NCI-H1417 (cell line): Measurements from ENCODE around the gene UACA.

Experiments
- DNase-seq, 3 experiments: peaks; one replicate each; lab custom pipeline; 2025; lab: John Stamatoyannopoulos, UW

The UACA gene

DNA sequence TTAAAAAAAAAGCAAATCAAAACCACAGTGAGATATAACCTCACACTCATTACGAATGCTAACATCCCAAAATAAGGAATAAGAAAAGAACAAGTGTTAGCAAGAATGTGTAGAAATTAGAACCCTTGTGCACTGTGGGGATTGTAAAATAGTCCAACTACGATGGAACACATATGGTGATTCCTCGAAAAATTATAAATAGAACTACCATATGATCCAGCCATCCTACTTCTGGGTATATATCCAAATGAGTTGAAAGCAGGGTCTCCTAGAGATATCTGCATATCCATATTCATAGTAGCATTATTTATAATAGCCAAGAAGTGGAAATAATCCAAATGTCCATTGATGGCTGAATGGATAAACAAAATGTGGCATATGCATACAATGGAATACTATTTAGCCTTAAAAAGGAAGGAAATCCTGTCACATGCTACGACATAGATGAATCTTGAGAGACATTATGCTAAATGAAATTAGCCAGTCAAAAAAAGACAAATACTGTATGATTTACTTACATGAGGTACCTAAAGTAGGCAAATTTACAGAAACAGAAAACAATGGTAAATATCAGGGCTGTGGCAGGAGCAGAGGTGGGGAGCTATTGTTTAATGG lies 55.6 kb downstream of the UACA start:
- no peak for DNase-seq

DNA sequence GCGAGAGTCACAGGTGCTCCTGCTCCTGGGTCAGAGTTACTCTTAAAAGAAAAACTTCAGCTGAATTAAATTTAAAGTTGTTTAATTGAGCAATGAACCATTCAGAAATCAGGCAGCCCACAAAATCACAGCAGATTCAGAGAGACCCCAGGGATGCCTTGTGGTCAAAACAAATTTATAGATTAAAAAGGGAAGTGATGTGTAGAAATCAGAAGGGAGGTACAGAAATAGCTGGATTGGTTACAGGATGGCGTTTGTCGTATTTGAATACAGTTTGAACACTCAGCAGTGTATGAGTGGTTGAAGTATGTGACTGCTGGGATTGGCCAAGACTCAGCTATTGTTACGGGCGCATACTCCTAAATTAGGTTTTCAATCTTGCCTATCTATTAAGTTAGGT lies 58.6 kb downstream of the UACA start:
- DNase-seq, result no peak

DNA sequence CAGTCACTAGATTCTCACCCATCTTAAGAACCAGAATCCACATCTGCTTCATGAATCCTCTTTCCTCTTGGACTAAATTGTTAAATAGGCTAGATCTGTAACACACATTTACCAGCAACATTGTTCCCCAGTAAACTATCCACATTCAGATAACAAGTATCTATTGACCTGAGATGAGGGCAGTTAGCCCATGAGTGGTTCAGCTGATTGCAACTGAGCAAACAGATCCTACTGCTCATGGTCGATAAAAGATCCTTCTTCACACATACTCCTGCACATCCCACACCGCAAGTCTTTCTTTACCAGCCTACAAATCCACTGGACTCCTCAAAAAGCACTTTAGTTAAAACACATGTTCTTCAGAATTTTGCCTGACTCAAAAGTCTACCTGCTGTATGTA lies 59.2 kb downstream of the UACA start:
- DNase-seq, result peak in 2 of 3 experiments; percentile 42 to 46

- no peak for DNase-seq
Observed at GRCh38 chr15:70703096-70703878, 60.1 kb downstream of the UACA start.

DNA sequence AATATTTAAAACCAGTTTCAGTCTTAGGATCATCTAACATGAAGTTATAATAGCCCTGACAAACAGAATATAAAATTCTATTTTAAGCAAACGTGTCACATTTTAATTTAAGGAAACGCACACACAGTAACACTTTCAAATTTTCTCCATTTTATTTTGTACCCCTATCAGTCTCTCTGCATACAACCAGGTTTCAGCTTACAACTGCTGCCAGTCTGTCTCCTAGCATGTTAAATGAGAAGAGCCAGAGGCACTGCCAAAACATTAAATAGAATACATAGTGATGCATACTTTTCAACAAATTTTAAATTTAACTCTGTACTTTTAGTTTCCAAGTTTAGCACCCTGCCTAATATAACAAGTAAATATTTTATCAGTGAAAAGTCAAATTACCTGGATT lies 60.8 kb downstream of the UACA start:
- DNase-seq, result no peak

DNA sequence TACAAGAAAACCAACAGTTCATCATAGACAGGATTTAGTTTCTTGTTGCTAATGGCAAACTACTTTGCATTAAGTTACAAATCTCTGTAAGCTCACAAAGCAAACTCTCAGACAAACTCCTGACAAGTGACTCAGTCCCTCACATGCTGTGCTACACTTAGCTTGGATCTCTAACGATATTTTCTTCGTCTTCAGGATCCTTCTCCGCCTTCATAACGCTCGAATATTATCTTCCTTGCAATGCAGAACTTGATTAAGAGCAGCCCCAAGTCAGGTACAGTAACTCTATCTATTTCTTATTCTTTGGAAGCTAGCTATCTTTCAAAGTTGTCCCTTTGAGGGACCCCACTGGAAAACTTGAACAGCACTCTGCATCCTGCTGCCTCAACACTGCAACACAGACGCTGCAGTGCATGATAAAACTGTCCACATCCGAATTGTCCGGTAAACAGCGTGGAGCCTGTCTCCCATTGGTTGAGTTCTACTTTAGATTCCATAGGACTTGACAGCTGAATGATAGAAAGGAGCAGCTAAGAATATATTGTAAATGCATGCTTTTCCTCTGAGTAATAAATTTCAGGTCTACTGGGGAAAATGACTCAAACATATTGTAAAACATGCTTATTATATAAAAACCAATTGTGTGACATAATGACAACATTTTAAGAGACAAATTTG lies 61.3 kb downstream of the UACA start:
- no peak for DNase-seq

DNA sequence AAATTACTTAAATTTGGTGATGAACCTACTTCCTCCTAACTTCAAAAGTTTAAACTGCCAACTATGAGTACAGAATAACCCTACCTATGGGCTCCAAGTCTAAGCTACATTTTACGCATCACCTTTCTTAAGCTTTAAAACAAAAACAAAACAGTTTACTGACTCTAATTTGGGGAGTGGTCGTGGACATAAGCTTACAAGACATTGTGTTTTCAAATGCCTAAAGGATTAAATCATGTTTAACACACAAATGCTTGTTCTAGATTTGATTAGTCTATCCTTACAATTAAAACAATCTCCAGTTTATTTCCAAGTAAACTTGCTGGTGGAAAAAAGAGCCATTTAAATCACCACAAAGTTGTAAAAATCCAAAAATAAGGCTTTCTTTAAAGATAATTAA lies 62.2 kb downstream of the UACA start:
- no peak for DNase-seq

DNA sequence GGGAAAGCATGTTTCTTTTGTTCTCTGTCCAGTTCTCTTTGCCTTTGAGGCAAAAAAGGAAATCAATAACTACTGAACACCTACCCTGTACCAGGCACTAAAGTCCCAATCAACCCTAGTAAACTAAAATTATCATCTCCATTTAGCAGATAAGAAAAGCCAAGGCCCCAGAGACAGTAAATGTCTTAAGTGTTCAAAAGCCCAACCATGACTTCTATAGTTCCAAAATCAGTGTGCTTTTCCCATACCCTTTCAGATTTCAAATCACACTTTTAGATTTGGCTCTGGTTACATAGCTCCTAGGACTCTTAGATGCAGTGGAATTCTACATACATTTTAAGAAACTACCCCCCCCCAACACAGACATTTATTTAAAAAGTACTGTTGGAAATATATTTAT lies 63.5 kb downstream of the UACA start:
- DNase-seq, result no peak

- no peak for DNase-seq
Observed at GRCh38 chr15:70698836-70699390, 64.4 kb downstream of the UACA start.

- DNase-seq, result no peak
Observed at GRCh38 chr15:70698426-70698825, 64.9 kb downstream of the UACA start.

DNA sequence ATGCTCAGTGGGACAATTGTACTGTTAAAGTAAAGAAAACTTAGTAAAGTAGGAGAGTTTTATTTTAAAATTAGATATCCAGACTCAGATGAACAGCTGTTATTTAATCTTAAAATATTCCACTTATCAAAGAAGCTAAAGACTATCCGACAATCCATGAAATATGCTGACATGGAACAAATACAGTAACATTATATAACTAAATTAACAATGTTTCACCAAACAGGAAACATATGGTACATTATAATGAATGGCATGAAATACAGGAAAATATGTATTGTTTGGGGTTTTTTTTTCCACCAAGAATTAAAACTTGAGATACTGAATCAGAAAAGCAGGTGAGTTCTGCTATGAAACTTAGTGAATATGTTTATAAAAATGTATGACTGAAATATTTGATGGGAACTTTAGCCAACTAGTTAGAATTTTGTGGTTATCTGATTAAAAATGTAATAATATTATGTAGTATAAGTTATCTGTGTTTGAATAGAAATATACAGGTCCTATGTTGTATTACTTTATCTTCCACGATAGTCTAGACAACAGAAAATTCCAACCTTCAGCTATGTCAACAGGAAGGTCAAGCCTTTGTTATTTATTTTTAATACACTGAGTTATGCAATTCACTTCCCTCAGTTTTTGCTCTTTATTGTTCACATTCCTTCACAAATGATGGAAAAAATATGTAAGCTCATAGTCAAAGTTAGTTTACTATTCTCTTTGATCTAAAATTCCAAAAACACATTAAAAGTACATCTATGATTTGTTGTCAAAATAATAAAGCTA lies 72.7 kb downstream of the UACA start:
- DNase-seq, result no peak

DNA sequence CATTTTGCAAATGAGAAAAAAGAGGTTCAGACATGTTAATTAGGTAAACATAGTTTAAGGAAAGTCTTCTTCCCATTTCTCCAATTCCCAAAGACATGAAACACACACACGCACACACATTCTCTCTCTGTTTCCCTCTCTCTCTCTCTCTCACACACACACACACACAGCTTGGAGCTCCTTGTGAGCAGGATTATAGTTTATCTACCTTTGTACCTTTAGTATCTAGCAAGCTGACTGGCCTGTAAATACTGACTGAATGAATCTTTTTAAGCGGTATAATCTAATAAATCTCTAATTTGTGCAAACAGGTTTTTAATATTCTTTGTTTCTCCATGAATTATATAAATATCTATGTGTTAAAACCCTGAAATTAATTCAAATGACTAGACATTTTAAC lies 73.3 kb downstream of the UACA start:
- no peak for DNase-seq

- DNase-seq, result no peak
Observed at GRCh38 chr15:70687482-70687881, 75.9 kb downstream of the UACA start.

DNA sequence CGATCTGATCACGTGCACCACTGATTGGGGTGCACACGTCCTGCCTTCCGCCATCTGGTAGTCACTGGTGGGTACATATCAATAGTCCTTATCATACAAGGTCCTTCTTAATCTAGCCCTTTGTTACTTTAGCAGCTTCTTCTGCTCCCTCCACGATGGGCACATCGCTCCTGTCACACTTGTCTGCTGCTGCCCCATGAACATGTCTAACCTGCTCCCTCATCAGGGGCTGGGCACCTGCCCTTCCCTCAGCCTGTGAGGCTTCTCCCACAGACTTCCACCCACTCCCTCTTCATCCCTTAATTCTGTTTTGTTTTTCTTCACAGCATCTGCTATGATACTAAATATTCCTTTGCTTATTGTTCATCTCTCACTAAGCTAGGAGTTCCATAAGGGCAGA lies 82.5 kb downstream of the UACA start:
- peak in 1 of 3 experiments; percentile 10 for DNase-seq

GRCh38 chr15:70679919-70680231 lies 83.5 kb downstream of the UACA start:
- DNase-seq, result no peak

GRCh38 chr15:70672081-70672480 lies 91.3 kb downstream of the UACA start:
- DNase-seq, result no peak

DNA sequence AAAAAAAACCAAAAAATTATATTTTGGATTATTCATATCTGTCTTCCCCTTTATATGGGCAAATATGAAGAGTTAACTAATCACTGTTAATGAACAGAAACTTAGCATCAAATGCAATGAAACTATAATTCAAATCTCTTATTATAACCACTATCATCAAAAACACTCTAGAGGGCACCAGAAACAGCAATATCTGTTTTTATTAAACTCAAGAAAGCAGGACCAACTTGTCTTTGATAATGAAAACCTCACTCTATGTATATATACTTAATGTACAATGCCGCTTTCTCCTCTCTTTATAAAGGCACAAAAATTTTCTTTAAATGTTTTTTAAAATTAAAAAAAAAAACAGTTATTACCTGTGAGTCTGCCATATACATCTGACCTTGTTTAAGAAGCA lies 92.7 kb downstream of the UACA start:
- DNase-seq, result peak in 1 of 3 experiments; percentile 12

DNA sequence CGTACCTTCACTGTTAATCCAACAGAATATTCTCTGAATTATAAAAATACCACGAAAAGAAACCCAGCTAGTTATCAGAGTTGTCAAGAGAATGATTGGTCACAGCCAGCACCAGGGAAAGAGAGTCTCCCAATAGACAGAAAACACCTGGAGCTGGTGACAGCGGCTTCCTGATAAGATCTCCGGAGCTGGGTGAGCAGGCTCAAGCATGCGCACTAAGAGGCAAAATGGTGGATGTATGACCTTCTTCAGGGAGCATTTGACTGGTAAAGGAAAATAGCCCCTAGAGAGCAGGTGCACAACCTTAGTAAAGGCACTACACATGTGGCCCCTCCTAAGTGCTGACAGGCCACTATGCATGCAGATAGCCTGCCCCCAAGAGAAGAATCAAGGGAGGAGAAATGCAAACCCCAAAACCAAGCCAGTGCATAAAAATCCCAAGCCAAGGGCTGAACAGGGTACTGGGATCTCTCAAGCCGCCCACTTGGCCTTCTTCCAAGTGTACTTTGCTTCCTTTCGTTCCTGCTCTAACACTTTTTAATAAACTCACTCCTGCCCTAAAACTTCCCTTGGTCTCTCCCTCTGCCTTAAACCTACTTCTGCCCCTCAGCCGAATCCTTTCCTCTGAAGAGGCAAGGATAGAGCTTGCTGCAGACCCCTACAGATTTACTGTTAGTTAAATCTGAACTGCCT lies 93.2 kb downstream of the UACA start:
- peak in 1 of 3 experiments; percentile 25 for DNase-seq

- DNase-seq, result no peak
Observed at GRCh38 chr15:70669006-70669602, 94.3 kb downstream of the UACA start.

DNA sequence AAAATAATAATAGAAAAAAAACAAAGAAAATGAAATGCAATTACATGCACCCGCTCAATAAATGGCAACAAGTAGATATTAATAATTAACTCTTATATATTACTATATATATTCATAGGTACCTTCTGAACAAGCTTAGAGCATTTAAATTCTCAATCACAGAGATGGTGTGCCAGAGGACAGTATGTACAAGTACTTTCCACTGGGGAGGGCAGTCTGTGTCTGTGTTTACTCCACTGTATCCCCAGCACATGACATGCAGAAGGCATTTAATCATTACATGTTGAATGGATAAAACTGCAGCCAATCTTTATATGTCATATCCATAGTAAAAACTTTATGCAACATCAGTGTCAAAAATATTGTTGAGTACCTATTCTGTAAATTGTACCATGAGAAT lies 97.8 kb downstream of the UACA start:
- DNase-seq, result no peak

GRCh38 chr15:70664494-70664893 lies 98.9 kb downstream of the UACA start:
- DNase-seq, result no peak
